HepG2 (cell line): ENCODE measurements around the gene IL1RAP. TPM values are rescaled to one million over a fixed set of nuclear protein-coding genes. Genes with fewer than 3 reads are reported as not detected.
A peak's percentile ranks its signal among the peaks of the same experiment; 100 is the strongest.

Experiments
- AHR ChIP-seq: IDR thresholded peaks from 2 replicates; pipeline ENCODE4 v1.6.1; 2018; ENCODE audit warnings: missing genetic modification reagents, missing compliant biosample characterization
- CHD2 ChIP-seq: IDR thresholded peaks from 2 replicates; pipeline ENCODE4 v1.6.1; 2011; ENCODE audit warnings: low read depth, low read length, improper control_type of control experiment
- EED ChIP-seq: sonication (generic); formaldehyde crosslinking; IDR thresholded peaks from 2 replicates; pipeline ENCODE4 v1.5.0; 2020; ENCODE audit warnings: mild to moderate bottlenecking, missing genetic modification reagents
- ELF3 ChIP-seq: IDR thresholded peaks from 2 replicates; pipeline ENCODE4 v1.6.1; 2016; ENCODE audit warnings: missing genetic modification reagents, missing compliant biosample characterization
- FOXK2 ChIP-seq: fragments of 450-650 bp; IDR thresholded peaks from 2 replicates; pipeline ENCODE4 v1.6.1; 2016
- GATAD2A ChIP-seq: IDR thresholded peaks from 2 replicates; pipeline ENCODE4 v1.6.1; 2016
- IRF2 ChIP-seq: IDR thresholded peaks from 2 replicates; pipeline ENCODE4 v1.6.1; 2018; ENCODE audit warnings: missing genetic modification reagents, missing compliant biosample characterization
- KLF12 ChIP-seq: sonication (generic); formaldehyde crosslinking; IDR thresholded peaks from 2 replicates; pipeline ENCODE4 v1.4.0; 2020; ENCODE audit warnings: missing genetic modification reagents, borderline replicate concordance
- NCOR1 ChIP-seq: fragments of 200-600 bp; sonication (generic); IDR thresholded peaks from 2 replicates; pipeline ENCODE4 v1.7.0; 2017; ENCODE audit warnings: antibody characterized with exemption, low read length, borderline replicate concordance
- PCBP1 ChIP-seq: fragments of 200-400 bp; formaldehyde crosslinking; IDR thresholded peaks from 2 replicates; pipeline ENCODE4 v1.6.1; 2017; ENCODE audit warnings: mild to moderate bottlenecking, low read depth, low read length, borderline replicate concordance
- POGZ ChIP-seq: sonication (generic); formaldehyde crosslinking; IDR thresholded peaks from 2 replicates; pipeline ENCODE4 v1.4.0; 2020; ENCODE audit warnings: mild to moderate bottlenecking, missing genetic modification reagents
- PPARG ChIP-seq: conservative IDR thresholded peaks from 2 replicates; pipeline ENCODE4 v1.6.1; 2016; ENCODE audit warnings: missing biosample characterization, missing genetic modification reagents
- SAP130 ChIP-seq: IDR thresholded peaks from 2 replicates; pipeline ENCODE4 v1.6.1; 2016; ENCODE audit warnings: low read depth
- TCF7 ChIP-seq: sonication (generic); IDR thresholded peaks from 2 replicates; pipeline ENCODE4 v1.6.1; 2016; ENCODE audit warnings: antibody characterized with exemption, low read depth
- ZFP36L2 ChIP-seq: sonication (generic); formaldehyde crosslinking; IDR thresholded peaks from 2 replicates; pipeline ENCODE4 v1.4.0; 2020; ENCODE audit warnings: missing genetic modification reagents
- ZNF343 ChIP-seq: sonication (generic); formaldehyde crosslinking; IDR thresholded peaks from 2 replicates; pipeline ENCODE4 v1.4.0; 2020; ENCODE audit warnings: mild to moderate bottlenecking, missing genetic modification reagents
- ZNF567 ChIP-seq: sonication (generic); formaldehyde crosslinking; IDR thresholded peaks from 2 replicates; pipeline ENCODE4 v1.8.1; 2023; ENCODE audit warnings: mild to moderate bottlenecking, missing genetic modification reagents, borderline replicate concordance
- ZNF615 ChIP-seq: sonication (generic); formaldehyde crosslinking; IDR thresholded peaks from 2 replicates; pipeline ENCODE4 v1.5.0; 2020; ENCODE audit warnings: mild to moderate bottlenecking, missing genetic modification reagents, borderline replicate concordance
- ZNF816 ChIP-seq: sonication (generic); formaldehyde crosslinking; IDR thresholded peaks from 2 replicates; pipeline ENCODE4 v1.8.0; 2022; ENCODE audit warnings: missing genetic modification reagents, mild to moderate bottlenecking, borderline replicate concordance
- ZNF839 ChIP-seq: sonication (generic); formaldehyde crosslinking; IDR thresholded peaks from 2 replicates; pipeline ENCODE4 v1.4.0; 2020; ENCODE audit warnings: missing genetic modification reagents, mild to moderate bottlenecking, borderline replicate concordance
- ZSCAN20 ChIP-seq: sonication (generic); formaldehyde crosslinking; IDR thresholded peaks from 2 replicates; pipeline ENCODE4 v1.4.0; 2020; ENCODE audit warnings: missing genetic modification reagents, mild to moderate bottlenecking, borderline replicate concordance
- ZSCAN31 ChIP-seq: sonication (generic); formaldehyde crosslinking; IDR thresholded peaks from 2 replicates; pipeline ENCODE4 v1.5.0; 2020; ENCODE audit warnings: low read depth, mild to moderate bottlenecking, missing genetic modification reagents
- polyA plus RNA-seq, 8 experiments: library from polyadenylated mRNA; depleted of rRNA in 3 of 8; stranded (reverse) in 7 of 8; unstranded in 1 of 8; fragments of >200 nt; fragmentation: Illumina TruSeq in 4 of 8; extraction: Trizol in 4 of 8; gene quantifications; 2 replicates each; pipeline versions ENCODE4 v1.2.1 to v1.2.3, GENCODE V29; 2011 to 2016; ENCODE audit warnings: low read depth in 4 of 8, missing spikeins in 1 of 8, mixed read lengths in 1 of 8; ENCODE audit not compliant: insufficient read depth in 1 of 8
- total RNA-seq, 5 experiments: library from RNA; depleted of rRNA; stranded (reverse); fragments of >200 nt; fragmentation: Illumina TruSeq; extraction: Trizol; gene quantifications; 2 replicates each; pipeline ENCODE4 v1.2.3, GENCODE V29; 2016; ENCODE audit warnings: low read depth in 1 of 5
- TF ChIP-seq, protein P1 (sequence below): sonication (generic); formaldehyde crosslinking; IDR thresholded peaks from 2 replicates; pipeline ENCODE4 v1.5.0; 2020; ENCODE audit warnings: missing genetic modification reagents
- TF ChIP-seq, protein P2 (sequence below): sonication (generic); formaldehyde crosslinking; conservative IDR thresholded peaks from 2 replicates; pipeline ENCODE4 v1.8.0; 2022; ENCODE audit warnings: mild to moderate bottlenecking, moderate library complexity, missing genetic modification reagents
- TF ChIP-seq, protein P3 (sequence below): sonication (generic); formaldehyde crosslinking; IDR thresholded peaks from 2 replicates; pipeline ENCODE4 v1.5.0; 2020; ENCODE audit warnings: mild to moderate bottlenecking, missing genetic modification reagents, borderline replicate concordance
- TF ChIP-seq, protein P4 (sequence below): sonication (generic); formaldehyde crosslinking; IDR thresholded peaks from 2 replicates; pipeline ENCODE4 v1.5.1; 2020; ENCODE audit warnings: missing genetic modification reagents, mild to moderate bottlenecking, borderline replicate concordance

The IL1RAP gene
- total and polyA plus RNA-seq, 2 of the 13 experiments (the other 11 are each of a cell fraction or from before 2014, with no cell fraction given): 18.3 to 54.9 TPM

DNA sequence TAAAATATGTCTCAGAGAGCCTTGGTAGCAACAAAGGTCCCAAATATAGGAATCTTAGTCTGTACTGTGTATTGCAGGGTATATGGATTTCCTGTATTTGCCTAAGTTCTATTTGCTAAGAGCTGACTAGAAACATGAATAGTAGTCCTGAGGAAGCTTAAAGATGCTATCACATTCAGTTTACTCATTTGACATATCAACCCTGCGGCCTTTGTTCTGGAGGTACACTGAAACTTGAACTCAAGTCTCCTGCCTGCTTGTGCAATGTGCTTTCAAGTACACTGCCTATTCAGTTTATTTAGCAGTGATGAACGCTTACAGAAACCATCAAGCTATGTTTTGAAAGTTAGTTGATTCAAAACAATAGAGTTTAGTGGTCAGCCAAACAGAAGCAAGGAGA lies 21.1 kb downstream of the IL1RAP start (continued):
- TF ChIP-seq KLF12: no peak
- TF ChIP-seq ZNF615 (CRISPR knock-in tag): no peak
- TF ChIP-seq EED (CRISPR knock-in tag): no peak
- no peak for TF ChIP-seq CHD2
- peak; percentile 76 for TF ChIP-seq SAP130
- no peak for TF ChIP-seq ZNF343 (CRISPR knock-in tag)
- TF ChIP-seq, protein P1, sequence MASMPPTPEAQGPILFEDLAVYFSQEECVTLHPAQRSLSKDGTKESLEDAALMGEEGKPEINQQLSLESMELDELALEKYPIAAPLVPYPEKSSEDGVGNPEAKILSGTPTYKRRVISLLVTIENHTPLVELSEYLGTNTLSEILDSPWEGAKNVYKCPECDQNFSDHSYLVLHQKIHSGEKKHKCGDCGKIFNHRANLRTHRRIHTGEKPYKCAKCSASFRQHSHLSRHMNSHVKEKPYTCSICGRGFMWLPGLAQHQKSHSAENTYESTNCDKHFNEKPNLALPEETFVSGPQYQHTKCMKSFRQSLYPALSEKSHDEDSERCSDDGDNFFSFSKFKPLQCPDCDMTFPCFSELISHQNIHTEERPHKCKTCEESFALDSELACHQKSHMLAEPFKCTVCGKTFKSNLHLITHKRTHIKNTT (CRISPR knock-in tag): no peak
- no peak for TF ChIP-seq ZNF839 (CRISPR knock-in tag)
- peak; percentile 78; the same call in 1 of the 2 replicates for TF ChIP-seq NCOR1
- TF ChIP-seq, protein P2, sequence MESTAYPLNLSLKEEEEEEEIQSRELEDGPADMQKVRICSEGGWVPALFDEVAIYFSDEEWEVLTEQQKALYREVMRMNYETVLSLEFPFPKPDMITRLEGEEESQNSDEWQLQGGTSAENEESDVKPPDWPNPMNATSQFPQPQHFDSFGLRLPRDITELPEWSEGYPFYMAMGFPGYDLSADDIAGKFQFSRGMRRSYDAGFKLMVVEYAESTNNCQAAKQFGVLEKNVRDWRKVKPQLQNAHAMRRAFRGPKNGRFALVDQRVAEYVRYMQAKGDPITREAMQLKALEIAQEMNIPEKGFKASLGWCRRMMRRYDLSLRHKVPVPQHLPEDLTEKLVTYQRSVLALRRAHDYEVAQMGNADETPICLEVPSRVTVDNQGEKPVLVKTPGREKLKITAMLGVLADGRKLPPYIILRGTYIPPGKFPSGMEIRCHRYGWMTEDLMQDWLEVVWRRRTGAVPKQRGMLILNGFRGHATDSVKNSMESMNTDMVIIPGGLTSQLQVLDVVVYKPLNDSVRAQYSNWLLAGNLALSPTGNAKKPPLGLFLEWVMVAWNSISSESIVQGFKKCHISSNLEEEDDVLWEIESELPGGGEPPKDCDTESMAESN: no peak
- TF ChIP-seq POGZ (CRISPR knock-in tag): peak; percentile 87
- TF ChIP-seq ZFP36L2 (CRISPR knock-in tag): no peak
- TF ChIP-seq IRF2 (CRISPR knock-in tag): peak; percentile 79
- TF ChIP-seq, protein P3, sequence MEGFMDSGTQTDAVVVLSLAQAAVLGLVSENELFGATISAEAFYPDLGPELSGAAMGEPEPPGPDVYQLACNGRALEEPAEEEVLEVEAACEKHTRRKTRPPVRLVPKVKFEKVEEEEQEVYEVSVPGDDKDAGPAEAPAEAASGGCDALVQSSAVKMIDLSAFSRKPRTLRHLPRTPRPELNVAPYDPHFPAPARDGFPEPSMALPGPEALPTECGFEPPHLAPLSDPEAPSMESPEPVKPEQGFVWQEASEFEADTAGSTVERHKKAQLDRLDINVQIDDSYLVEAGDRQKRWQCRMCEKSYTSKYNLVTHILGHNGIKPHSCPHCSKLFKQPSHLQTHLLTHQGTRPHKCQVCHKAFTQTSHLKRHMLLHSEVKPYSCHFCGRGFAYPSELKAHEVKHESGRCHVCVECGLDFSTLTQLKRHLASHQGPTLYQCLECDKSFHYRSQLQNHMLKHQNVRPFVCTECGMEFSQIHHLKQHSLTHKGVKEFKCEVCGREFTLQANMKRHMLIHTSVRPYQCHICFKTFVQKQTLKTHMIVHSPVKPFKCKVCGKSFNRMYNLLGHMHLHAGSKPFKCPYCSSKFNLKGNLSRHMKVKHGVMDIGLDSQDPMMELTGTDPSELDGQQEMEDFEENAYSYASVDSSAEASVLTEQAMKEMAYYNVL: peak; percentile 78
- TF ChIP-seq, protein P4, sequence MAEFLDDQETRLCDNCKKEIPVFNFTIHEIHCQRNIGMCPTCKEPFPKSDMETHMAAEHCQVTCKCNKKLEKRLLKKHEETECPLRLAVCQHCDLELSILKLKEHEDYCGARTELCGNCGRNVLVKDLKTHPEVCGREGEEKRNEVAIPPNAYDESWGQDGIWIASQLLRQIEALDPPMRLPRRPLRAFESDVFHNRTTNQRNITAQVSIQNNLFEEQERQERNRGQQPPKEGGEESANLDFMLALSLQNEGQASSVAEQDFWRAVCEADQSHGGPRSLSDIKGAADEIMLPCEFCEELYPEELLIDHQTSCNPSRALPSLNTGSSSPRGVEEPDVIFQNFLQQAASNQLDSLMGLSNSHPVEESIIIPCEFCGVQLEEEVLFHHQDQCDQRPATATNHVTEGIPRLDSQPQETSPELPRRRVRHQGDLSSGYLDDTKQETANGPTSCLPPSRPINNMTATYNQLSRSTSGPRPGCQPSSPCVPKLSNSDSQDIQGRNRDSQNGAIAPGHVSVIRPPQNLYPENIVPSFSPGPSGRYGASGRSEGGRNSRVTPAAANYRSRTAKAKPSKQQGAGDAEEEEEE: no peak
- no peak for TF ChIP-seq ZNF567 (CRISPR knock-in tag)
- TF ChIP-seq TCF7: peak; percentile 91
- no peak; the same call in 1 of the 2 replicates for TF ChIP-seq ZNF816 (CRISPR knock-in tag)
- TF ChIP-seq ZSCAN20 (CRISPR knock-in tag): no peak
- TF ChIP-seq PCBP1: no peak
- TF ChIP-seq ZSCAN31 (CRISPR knock-in tag): no peak
- TF ChIP-seq ELF3 (CRISPR knock-in tag): peak; percentile 64
- TF ChIP-seq PPARG (CRISPR knock-in tag): peak; percentile 86
- no peak for TF ChIP-seq FOXK2
- TF ChIP-seq GATAD2A: peak; percentile 96
- TF ChIP-seq AHR (CRISPR knock-in tag): no peak
